ACC112 (cell line): Measurements from ENCODE around the gene CD151.

Source experiments
- H2AFZ ChIP-seq: fragments of 200-600 bp; sonication (generic); one replicate; pipeline ENCODE4 v1.6.0; 2017; ENCODE audit warnings: antibody characterized with exemption, low read length; ENCODE audit not compliant: unreplicated experiment
- H3K27ac ChIP-seq: fragments of 200-600 bp; sonication (generic); 2 replicates; pipeline ENCODE4 v1.5.1; 2014; ENCODE audit warnings: low read depth, mild to moderate bottlenecking, antibody characterized with exemption, low read length, moderate library complexity
- H3K27me3 ChIP-seq: fragments of 200-600 bp; sonication (generic); 2 replicates; pipeline ENCODE4 v1.6.1; 2014; ENCODE audit warnings: mild to moderate bottlenecking, antibody characterized with exemption, low read length, moderate library complexity, mixed read lengths; ENCODE audit not compliant: insufficient read depth
- H3K36me3 ChIP-seq: fragments of 200-600 bp; sonication (generic); 2 replicates; pipeline ENCODE4 v1.6.1; 2016; ENCODE audit warnings: mild to moderate bottlenecking, antibody characterized with exemption, low read length, moderate library complexity, mixed read lengths; ENCODE audit not compliant: insufficient read depth
- H3K4me1 ChIP-seq: fragments of 200-600 bp; sonication (generic); one replicate; pipeline ENCODE4 v1.6.1; 2016; ENCODE audit warnings: low read length, mixed read lengths; ENCODE audit not compliant: insufficient read depth, unreplicated experiment, control insufficient read depth
- H3K4me3 ChIP-seq: fragments of 200-600 bp; sonication (generic); 2 replicates; pipeline ENCODE4 v1.5.1; 2014; ENCODE audit warnings: mild to moderate bottlenecking, low read depth, low read length
- H3K79me2 ChIP-seq: fragments of 200-600 bp; sonication (generic); one replicate; pipeline ENCODE4 v1.6.0; 2016; ENCODE audit warnings: low read length; ENCODE audit not compliant: control insufficient read depth, unreplicated experiment, insufficient read depth

The CD151 gene

DNA sequence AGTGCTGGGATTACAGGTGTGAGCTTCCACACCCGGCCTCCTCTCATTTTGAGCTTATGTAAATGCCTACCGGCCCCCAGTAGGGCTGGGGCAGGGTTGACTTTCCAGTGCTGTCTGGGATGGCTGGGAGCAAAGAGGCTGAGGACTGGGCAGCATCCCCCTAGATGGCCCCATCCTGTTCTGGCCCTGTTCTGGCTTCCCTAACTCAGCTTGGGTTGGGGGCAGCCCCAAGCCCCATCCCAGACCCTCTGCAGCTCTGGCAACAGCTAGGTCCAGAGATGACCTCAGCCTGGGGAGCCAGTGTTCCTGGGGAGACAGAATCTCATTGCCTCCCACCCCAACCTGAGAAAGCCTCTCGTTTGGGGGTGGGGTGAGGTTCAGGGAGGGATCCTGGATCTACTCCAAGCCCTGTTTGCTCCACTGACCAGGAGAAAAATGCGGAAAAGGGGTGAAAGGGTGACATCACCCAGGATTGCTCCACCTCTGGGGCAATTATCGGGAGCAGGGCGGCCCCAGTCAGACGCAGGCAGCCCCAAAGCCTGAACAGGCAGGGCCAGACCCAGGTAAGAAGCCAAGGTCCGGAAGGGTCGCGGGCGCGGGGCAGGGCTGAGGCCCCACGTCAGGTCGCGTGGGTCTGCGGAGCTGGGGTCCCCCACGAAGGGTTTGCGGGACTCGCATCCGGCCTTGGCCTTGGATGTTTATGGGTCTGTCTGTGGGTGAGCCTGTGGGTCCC is 14.2 kb upstream of the CD151 start, which contains the start of gene PNPLA2:
Gene PNPLA2, plus strand, starts transcription at position 519 of the 733 bp plus-strand sequence. CDS start 805 bp downstream, outside the sequence.
- Histone ChIP-seq H3K4me1 (peaks cover 26% of the 10 kb centered on the region), H3K27ac (peak within 1 kb of the TSS; percentile 80), H3K36me3 (no peaks in the 10 kb centered on the region), H3K4me3 (peak within 1 kb of the TSS; percentile 92), H2AFZ (peak within 1 kb of the TSS; percentile 40), H3K27me3 (no peaks in the 10 kb centered on the region), H3K79me2 (peaks cover 15% of the 10 kb centered on the region)

DNA sequence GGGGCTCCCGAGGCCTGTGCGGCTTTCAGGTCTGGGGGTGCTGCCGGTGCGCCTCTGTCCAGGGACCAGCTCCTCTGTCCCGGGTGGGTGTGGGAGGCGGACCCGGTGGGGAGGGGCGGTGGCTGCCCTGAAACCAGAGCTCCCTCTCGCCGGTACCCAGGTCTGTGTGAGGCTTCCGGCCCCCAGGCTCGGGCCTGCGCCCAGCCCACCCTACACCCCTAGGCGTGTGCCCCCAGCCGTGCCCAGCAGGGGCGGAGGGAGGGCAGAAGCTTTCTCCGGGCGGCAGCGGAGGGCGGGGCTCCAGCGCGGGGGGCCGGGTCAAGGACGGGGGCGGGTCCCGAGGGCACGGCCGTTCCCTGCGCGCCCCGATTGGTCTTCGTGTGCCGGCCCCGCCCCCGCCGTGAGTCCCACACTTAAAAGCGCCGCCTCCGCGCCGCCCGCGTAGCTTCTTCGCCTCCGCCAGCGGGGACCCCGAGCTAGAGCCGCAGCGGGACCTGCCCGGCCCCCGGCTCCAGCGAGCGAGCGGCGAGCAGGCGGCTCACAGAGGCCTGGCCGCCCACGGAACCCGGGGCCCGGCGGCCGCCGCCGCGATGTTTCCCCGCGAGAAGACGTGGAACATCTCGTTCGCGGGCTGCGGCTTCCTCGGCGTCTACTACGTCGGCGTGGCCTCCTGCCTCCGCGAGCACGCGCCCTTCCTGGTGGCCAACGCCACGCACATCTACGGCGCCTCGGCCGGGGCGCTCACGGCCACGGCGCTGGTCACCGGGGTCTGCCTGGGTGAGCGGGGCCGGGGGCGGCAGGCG is 13.4 kb upstream of the CD151 start:
- peak overlapping the region; percentile 92 for H3K4me3 ChIP-seq
- peaks cover 15% of the 10 kb centered on the region for H3K79me2 ChIP-seq
- no peaks in the 10 kb centered on the region for H3K27me3 ChIP-seq
- H3K27ac ChIP-seq = peak overlapping the region; percentile 80
- H2AFZ ChIP-seq = peak overlapping the region; percentile 40
- H3K36me3 ChIP-seq = no peaks in the 10 kb centered on the region
- peaks cover 26% of the 10 kb centered on the region for H3K4me1 ChIP-seq

DNA sequence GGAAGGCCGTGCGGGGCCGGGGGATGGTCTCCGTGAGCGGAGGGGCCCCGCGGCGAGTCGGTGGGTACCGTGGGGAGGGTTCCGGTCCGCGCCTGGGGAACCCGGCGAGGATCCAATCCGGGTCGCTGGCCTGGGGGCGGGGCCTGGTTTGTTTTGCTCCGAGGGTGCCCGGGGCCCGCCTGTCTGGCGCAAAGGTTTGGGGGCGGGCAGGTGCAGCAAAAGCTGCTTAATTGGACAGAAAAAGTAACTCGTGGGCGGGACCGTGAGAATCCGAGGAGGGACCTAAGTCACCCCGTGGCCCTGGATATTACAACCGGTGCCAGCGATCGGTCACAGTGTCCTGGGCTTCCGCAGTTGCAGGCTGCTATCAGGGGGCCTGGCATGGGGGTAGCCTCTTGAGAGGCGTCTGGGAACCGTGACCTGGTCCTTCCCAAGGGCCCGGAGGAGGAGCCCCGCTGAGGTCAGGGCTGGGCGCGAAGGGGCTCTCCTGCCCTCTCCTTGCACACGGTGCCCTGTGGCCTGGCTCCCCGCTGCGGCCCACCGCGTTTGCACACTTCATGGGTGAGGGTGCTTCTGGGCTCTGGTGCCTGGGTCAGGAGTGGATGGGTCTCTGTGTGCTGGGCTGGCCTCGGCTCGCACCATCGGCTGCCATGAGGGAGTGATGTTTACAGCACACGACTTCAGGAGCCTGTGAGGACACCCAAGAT is 12.7 kb upstream of the CD151 start:
- peaks cover 15% of the 10 kb centered on the region for H3K79me2 ChIP-seq
- H3K4me1 ChIP-seq = peaks cover 26% of the 10 kb centered on the region
- H2AFZ ChIP-seq = peak overlapping the region; percentile 40
- 0 out of 2 replicates have a peak, but pooled peaks cover 3% of the 10 kb centered on the region for H3K36me3 ChIP-seq
- no peaks in the 10 kb centered on the region for H3K27me3 ChIP-seq
- peak overlapping the region; percentile 92 for H3K4me3 ChIP-seq
- peak overlapping the region; percentile 80 for H3K27ac ChIP-seq

DNA sequence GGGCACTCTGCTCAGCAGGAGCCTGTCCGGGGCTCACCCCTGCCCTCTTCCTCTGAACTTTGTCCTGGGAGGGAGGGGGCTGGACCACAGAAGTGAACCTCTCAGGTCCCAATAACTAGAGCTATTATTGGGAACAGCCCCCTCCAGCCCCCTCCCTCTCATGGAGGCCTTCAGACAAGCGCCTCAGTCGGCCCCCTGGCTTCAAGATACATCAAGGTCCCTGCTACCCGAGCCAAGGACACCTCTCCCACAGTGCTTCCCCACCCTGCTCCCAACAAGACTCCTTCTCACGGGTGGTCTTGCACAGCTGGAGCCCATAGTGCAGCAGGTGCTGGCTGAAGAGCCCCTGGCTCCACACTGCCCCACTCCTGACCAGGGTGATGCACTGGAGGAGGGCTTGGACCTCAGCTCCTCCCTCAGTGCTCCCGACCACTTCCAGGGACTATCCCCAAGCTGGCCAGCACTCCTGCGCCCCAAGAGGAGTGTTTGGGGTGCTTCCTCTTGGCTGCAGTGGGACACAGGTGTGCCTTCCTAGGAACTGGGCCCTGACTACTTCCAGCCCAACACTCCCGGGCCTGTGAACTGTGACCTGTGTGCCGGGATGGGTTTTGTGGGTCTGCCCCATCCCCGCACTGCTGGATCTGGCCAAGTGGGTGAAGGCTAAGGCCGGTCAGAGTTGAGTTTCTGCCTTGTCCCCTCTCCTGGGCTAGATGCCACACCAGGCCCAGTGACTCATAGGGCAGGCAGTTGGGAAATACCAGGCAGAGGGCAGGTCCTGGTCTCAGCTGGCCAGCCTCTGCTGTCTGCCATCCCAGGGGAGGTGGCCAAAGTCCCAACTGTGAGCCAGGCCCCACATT is 11.9 kb upstream of the CD151 start:
- peaks cover 15% of the 10 kb centered on the region for H3K79me2 ChIP-seq
- H2AFZ ChIP-seq = no peak overlapping the region
- H3K27me3 ChIP-seq = no peaks in the 10 kb centered on the region
- peak overlapping the region; percentile 80; the same call in 1 of the 2 replicates for H3K27ac ChIP-seq
- H3K36me3 ChIP-seq = 0 out of 2 replicates have a peak, but pooled peaks cover 6% of the 10 kb centered on the region
- peaks cover 26% of the 10 kb centered on the region for H3K4me1 ChIP-seq
- peak overlapping the region; percentile 92 for H3K4me3 ChIP-seq

DNA sequence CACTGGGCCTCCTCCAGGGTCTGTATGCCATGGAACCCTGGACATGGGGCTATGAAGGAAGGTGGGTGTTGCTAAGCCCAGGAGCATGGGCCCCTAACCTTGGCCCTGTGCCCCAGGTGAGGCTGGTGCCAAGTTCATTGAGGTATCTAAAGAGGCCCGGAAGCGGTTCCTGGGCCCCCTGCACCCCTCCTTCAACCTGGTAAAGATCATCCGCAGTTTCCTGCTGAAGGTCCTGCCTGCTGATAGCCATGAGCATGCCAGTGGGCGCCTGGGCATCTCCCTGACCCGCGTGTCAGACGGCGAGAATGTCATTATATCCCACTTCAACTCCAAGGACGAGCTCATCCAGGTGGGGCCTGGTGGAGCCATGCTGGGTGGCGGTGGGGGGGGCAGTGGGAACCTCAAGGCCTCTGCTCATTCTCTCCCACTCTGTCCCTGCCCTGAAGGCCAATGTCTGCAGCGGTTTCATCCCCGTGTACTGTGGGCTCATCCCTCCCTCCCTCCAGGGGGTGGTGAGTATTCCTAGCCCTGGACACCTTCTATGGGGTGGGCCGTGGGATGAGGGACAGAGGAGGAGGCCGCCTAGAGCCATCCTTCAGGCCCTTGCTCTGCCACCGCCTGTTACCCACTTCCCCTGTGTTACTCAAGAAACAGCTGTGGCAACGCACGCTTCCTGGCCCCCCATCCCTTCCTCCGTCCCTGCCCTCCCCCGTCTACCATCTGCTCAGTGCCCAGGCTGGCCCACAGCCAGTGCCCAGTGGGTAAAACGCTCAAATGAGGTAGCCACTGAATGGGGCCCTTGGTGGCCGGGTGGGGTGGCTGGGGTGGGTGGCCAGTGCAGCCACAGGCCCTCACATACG is 11.0 kb upstream of the CD151 start:
- Histone ChIP-seq H3K27me3 (peaks cover under 1% of the 10 kb centered on the region; the same call in 1 of the 2 replicates), H3K4me1 (peaks cover 26% of the 10 kb centered on the region), H3K36me3 (0 out of 2 replicates have a peak, but pooled peaks cover 6% of the 10 kb centered on the region), H3K79me2 (peaks cover 15% of the 10 kb centered on the region), H3K27ac (no peak overlapping the region), H3K4me3 (peak overlapping the region; percentile 92), H2AFZ (no peak overlapping the region)

DNA sequence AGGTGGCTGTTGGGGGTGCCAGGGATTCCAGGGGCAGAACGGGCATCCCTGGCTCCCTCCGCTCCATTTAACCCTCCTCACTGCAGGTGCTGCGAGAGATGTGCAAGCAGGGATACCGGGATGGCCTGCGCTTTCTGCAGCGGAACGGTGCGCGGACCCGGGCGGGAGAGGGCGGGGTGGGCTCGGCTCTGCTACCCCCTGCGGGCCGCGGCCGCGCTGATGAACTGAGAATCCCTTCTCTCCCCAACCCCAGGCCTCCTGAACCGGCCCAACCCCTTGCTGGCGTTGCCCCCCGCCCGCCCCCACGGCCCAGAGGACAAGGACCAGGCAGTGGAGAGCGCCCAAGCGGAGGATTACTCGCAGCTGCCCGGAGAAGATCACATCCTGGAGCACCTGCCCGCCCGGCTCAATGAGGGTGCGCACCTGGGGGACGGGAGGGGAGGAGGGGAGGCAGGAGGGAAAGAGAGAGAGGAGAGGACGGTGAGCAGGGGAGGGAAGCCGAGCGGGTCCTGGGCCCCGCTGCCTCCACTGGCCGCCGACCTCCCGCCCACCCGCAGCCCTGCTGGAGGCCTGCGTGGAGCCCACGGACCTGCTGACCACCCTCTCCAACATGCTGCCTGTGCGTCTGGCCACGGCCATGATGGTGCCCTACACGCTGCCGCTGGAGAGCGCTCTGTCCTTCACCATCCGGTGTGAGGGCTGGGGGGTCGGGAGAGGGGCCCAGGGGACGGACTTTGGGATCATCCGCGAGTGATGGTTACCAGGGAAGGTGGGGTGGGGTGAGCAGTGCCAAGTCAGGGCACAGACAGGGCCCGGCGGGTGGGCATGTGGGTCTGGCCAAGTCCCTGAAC is 9.1 kb upstream of the CD151 start:
- Histone ChIP-seq H3K27ac (no peak overlapping the region), H3K4me3 (no peak overlapping the region), H2AFZ (no peak overlapping the region), H3K36me3 (0 out of 2 replicates have a peak, but pooled peaks cover 6% of the 10 kb centered on the region), H3K27me3 (peaks cover 4% of the 10 kb centered on the region; the same call in 1 of the 2 replicates), H3K4me1 (peaks cover 25% of the 10 kb centered on the region), H3K79me2 (peaks cover 15% of the 10 kb centered on the region)

DNA sequence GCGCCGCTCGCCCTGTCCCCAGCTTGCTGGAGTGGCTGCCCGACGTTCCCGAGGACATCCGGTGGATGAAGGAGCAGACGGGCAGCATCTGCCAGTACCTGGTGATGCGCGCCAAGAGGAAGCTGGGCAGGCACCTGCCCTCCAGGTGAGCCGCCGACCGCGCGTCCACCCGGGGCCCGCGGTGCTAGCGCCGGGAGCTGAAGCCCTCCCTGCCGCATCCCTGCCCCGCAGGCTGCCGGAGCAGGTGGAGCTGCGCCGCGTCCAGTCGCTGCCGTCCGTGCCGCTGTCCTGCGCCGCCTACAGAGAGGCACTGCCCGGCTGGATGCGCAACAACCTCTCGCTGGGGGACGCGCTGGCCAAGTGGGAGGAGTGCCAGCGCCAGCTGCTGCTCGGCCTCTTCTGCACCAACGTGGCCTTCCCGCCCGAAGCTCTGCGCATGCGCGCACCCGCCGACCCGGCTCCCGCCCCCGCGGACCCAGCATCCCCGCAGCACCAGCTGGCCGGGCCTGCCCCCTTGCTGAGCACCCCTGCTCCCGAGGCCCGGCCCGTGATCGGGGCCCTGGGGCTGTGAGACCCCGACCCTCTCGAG is 8.4 kb upstream of the CD151 start:
- Histone ChIP-seq H2AFZ (no peak overlapping the region), H3K4me1 (peaks cover 27% of the 10 kb centered on the region), H3K36me3 (0 out of 2 replicates have a peak, but pooled peaks cover 6% of the 10 kb centered on the region), H3K27me3 (peaks cover 4% of the 10 kb centered on the region; the same call in 1 of the 2 replicates), H3K79me2 (peaks cover 15% of the 10 kb centered on the region), H3K27ac (no peak overlapping the region), H3K4me3 (no peak overlapping the region)

DNA sequence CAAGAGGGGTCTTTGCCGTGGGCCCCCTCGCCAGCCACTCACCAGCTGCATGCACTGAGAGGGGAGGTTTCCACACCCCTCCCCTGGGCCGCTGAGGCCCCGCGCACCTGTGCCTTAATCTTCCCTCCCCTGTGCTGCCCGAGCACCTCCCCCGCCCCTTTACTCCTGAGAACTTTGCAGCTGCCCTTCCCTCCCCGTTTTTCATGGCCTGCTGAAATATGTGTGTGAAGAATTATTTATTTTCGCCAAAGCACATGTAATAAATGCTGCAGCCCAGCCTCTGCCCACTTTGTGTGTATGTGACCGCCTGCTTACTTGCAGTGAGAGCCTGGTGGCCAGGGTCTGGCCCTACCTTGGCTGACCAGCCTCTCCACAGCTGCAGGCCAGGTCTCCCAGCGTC is 7.8 kb upstream of the CD151 start:
- Histone ChIP-seq H3K4me1 (peaks cover 32% of the 10 kb centered on the region), H3K79me2 (peaks cover 15% of the 10 kb centered on the region), H3K27ac (no peak overlapping the region), H2AFZ (no peak overlapping the region), H3K36me3 (0 out of 2 replicates have a peak, but pooled peaks cover 6% of the 10 kb centered on the region), H3K27me3 (peaks cover 4% of the 10 kb centered on the region; the same call in 1 of the 2 replicates), H3K4me3 (no peak overlapping the region)
